Neural progenitor cell (in vitro differentiated cells): ENCODE data around the gene OR2A25. TPM values are rescaled to one million over a fixed set of nuclear protein-coding genes. Genes with fewer than 3 reads are reported as not detected.

ENCODE experiments used
- DNase-seq: peaks from one replicate; pipeline ENCODE4 v3.0.0-alpha.2; 2016; ENCODE audit warnings: low spot score
- H2AFZ ChIP-seq: fragments of 200-600 bp; sonication (generic); replicated peaks from 2 replicates; pipeline ENCODE4 v1.6.1; 2016; ENCODE audit warnings: antibody characterized with exemption
- H3F3A ChIP-seq: fragments of 200-600 bp; sonication (generic); 2 replicates; pipeline ENCODE4 v1.6.1; 2016; ENCODE audit warnings: antibody characterized with exemption, low read depth
- H3K27ac ChIP-seq: fragments of 200-600 bp; sonication (generic); 2 replicates; pipeline ENCODE4 v1.5.1; 2016; ENCODE audit warnings: mild to moderate bottlenecking
- H3K27me3 ChIP-seq: fragments of 200-600 bp; sonication (generic); 2 replicates; pipeline ENCODE4 v1.6.1; 2016; ENCODE audit warnings: mild to moderate bottlenecking, moderate library complexity
- H3K36me3 ChIP-seq: fragments of 200-600 bp; sonication (generic); 2 replicates; pipeline ENCODE4 v1.5.1; 2016
- H3K4me1 ChIP-seq: fragments of 200-600 bp; sonication (generic); 2 replicates; pipeline ENCODE4 v1.6.1; 2016; ENCODE audit warnings: mixed run types
- H3K4me2 ChIP-seq: fragments of 200-600 bp; sonication (generic); 2 replicates; pipeline ENCODE4 v1.6.1; 2016
- H3K4me3 ChIP-seq: fragments of 200-600 bp; sonication (generic); 2 replicates; pipeline ENCODE4 v1.5.1; 2016
- H3K79me2 ChIP-seq: fragments of 200-600 bp; sonication (generic); 2 replicates; pipeline ENCODE4 v1.6.1; 2016; ENCODE audit warnings: low read depth
- H3K9ac ChIP-seq: fragments of 200-600 bp; sonication (generic); 2 replicates; pipeline ENCODE4 v1.6.1; 2016
- H3K9me3 ChIP-seq: fragments of 200-600 bp; sonication (generic); 2 replicates; pipeline ENCODE4 v1.5.1; 2016; ENCODE audit warnings: low read depth
- H4K20me1 ChIP-seq: fragments of 200-600 bp; sonication (generic); 2 replicates; pipeline ENCODE4 v1.6.1; 2016; ENCODE audit warnings: low read depth
- H3K27ac Mint-ChIP-seq: 3 replicates; pipeline ENCODE4 v1.8.0; 2021; ENCODE audit warnings: mixed read lengths
- H3K27me3 Mint-ChIP-seq: 2 replicates; pipeline ENCODE4 v1.8.0; 2022; ENCODE audit warnings: low read depth, mild to moderate bottlenecking, inconsistent platforms, moderate library complexity, mixed read lengths; ENCODE audit not compliant: insufficient read depth
- H3K36me3 Mint-ChIP-seq: 3 replicates; pipeline ENCODE4 v1.8.0; 2021; ENCODE audit warnings: mixed read lengths
- H3K4me1 Mint-ChIP-seq: 3 replicates; pipeline ENCODE4 v1.8.0; 2021; ENCODE audit warnings: mixed read lengths
- H3K4me3 Mint-ChIP-seq: 3 replicates; pipeline ENCODE4 v1.8.0; 2021; ENCODE audit warnings: mild to moderate bottlenecking, moderate library complexity, mixed read lengths
- H3K9me3 Mint-ChIP-seq: 3 replicates; pipeline ENCODE4 v1.8.0; 2020; ENCODE audit warnings: mixed read lengths
- CTCF ChIP-seq: fragments of 200-600 bp; sonication (generic); IDR thresholded peaks from 2 replicates; pipeline ENCODE4 v1.5.1; 2017; ENCODE audit warnings: antibody characterized with exemption, mild to moderate bottlenecking
- EZH2 ChIP-seq: fragments of 200-600 bp; sonication (generic); IDR thresholded peaks from 2 replicates; pipeline ENCODE4 v1.6.1; 2017; ENCODE audit warnings: antibody characterized with exemption, mild to moderate bottlenecking, moderate library complexity
- EZH2phosphoT487 ChIP-seq: fragments of 200-600 bp; sonication (generic); IDR thresholded peaks from 2 replicates; pipeline ENCODE4 v1.6.1; 2017; ENCODE audit warnings: antibody characterized with exemption
- total RNA-seq: library from RNA; depleted of rRNA; stranded (reverse); fragments of >200 nt; gene quantifications from 2 replicates; pipeline ENCODE4 v1.2.3, GENCODE V29; 2015; ENCODE audit warnings: low replicate concordance

Gene OR2A25
- total RNA-seq, 1 donor from 2014 or later, result not detected

- Histone ChIP-seq H3K79me2 (no peaks in the 10 kb centered on the region), H3K4me3 (no peak within 1 kb of the TSS), H3K9me3 (no peaks in the 10 kb centered on the region), H3K27me3 (no peaks in the 10 kb centered on the region), H3K4me1 (no peaks in the 10 kb centered on the region), H3K27ac (no peak within 1 kb of the TSS), H3K4me2 (no peak within 1 kb of the TSS), H3K9ac (no peak within 1 kb of the TSS), H4K20me1 (no peaks in the 10 kb centered on the region), H2AFZ (no peak within 1 kb of the TSS), H3F3A (no peaks in the 10 kb centered on the region), H3K36me3 (no peaks in the 10 kb centered on the region)
- H3K27me3 Mint-ChIP-seq, result peaks cover 2% of the 10 kb centered on the region
- no peak within 1 kb of the TSS for H3K4me3 Mint-ChIP-seq
- H3K9me3 Mint-ChIP-seq, result no peaks in the 10 kb centered on the region
- DNase-seq, result no peak
- no peak within 1 kb of the TSS for H3K27ac Mint-ChIP-seq
- H3K4me1 Mint-ChIP-seq, result no peaks in the 10 kb centered on the region
- no peak for TF ChIP-seq EZH2phosphoT487
- no peak for TF ChIP-seq EZH2
- no peak for TF ChIP-seq CTCF
- no peaks in the 10 kb centered on the region for H3K36me3 Mint-ChIP-seq
Observed at GRCh38 chr7:144109283-144109682, 39.7 kb downstream of the OR2A25 start, which contains the start of gene OR2A2. OR2A2 (plus strand) TSS chr7:144109583; CDS start chr7:144109583, 0 bp downstream.

DNA sequence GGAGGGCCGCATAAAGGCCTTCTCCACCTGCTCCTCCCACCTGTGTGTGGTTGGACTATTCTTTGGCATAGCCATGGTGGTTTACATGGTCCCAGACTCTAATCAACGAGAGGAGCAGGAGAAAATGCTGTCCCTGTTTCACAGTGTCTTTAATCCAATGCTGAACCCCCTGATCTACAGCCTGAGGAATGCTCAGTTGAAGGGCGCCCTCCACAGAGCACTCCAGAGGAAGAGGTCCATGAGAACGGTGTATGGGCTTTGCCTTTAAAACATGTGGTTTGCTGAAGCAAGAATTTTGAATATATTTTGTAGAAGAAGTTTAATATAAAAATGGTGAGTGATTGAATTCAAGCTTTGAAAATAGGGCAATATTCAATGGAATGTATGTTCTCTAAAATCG, 40.7 kb downstream of the OR2A25 start:
- TF ChIP-seq CTCF, result peak; percentile 27
- TF ChIP-seq EZH2phosphoT487, result no peak
- H3K79me2 ChIP-seq, result no peaks in the 10 kb centered on the region
- no peak overlapping the region for H3K4me2 ChIP-seq
- H3K4me1 ChIP-seq, result no peaks in the 10 kb centered on the region
- peak; percentile 10 for DNase-seq
- no peak overlapping the region for H3K27ac ChIP-seq
- H3F3A ChIP-seq, result no peaks in the 10 kb centered on the region
- H3K27ac Mint-ChIP-seq, result no peak overlapping the region
- no peaks in the 10 kb centered on the region for H3K9me3 Mint-ChIP-seq
- no peaks in the 10 kb centered on the region for H3K4me1 Mint-ChIP-seq
- H3K4me3 ChIP-seq, result no peak overlapping the region
- H3K9me3 ChIP-seq, result no peaks in the 10 kb centered on the region
- no peak overlapping the region for H2AFZ ChIP-seq
- H3K27me3 ChIP-seq, result no peaks in the 10 kb centered on the region
- H3K4me3 Mint-ChIP-seq, result no peak overlapping the region
- H3K36me3 Mint-ChIP-seq, result no peaks in the 10 kb centered on the region
- H3K9ac ChIP-seq, result no peak overlapping the region
- peaks cover 2% of the 10 kb centered on the region for H3K27me3 Mint-ChIP-seq
- H3K36me3 ChIP-seq, result no peaks in the 10 kb centered on the region
- H4K20me1 ChIP-seq, result no peaks in the 10 kb centered on the region

- Histone ChIP-seq H3K36me3 (no peaks in the 10 kb centered on the region), H3K27ac (no peak overlapping the region), H3K79me2 (no peaks in the 10 kb centered on the region), H3K9ac (no peak overlapping the region), H3K9me3 (no peaks in the 10 kb centered on the region), H3K4me2 (no peak overlapping the region), H3K4me3 (no peak overlapping the region), H3F3A (no peaks in the 10 kb centered on the region), H3K4me1 (no peaks in the 10 kb centered on the region), H4K20me1 (no peaks in the 10 kb centered on the region), H2AFZ (no peak overlapping the region), H3K27me3 (no peaks in the 10 kb centered on the region)
- Mint-ChIP-seq H3K27ac (no peak overlapping the region), H3K4me1 (no peaks in the 10 kb centered on the region), H3K9me3 (no peaks in the 10 kb centered on the region), H3K36me3 (no peaks in the 10 kb centered on the region), H3K4me3 (no peak overlapping the region), H3K27me3 (no peaks in the 10 kb centered on the region)
- DNase-seq, result no peak
- TF ChIP-seq EZH2, result no peak
Observed at GRCh38 chr7:144113651-144114050, 44.0 kb downstream of the OR2A25 start.

- H3K27ac ChIP-seq, result no peak overlapping the region
- Mint-ChIP-seq H3K36me3 (no peaks in the 10 kb centered on the region), H3K27me3 (no peaks in the 10 kb centered on the region)
Observed at GRCh38 chr7:144118341-144118740, 48.7 kb downstream of the OR2A25 start.

More at GRCh38 chr7:144118341-144118740, 48.7 kb downstream of the OR2A25 start:
- H3K27me3 ChIP-seq, result no peaks in the 10 kb centered on the region
- H3K79me2 ChIP-seq, result no peaks in the 10 kb centered on the region
- H3K9me3 ChIP-seq, result no peaks in the 10 kb centered on the region
- H3K4me1 ChIP-seq, result no peaks in the 10 kb centered on the region
- no peaks in the 10 kb centered on the region for H4K20me1 ChIP-seq
- no peak overlapping the region for H3K4me3 ChIP-seq
- H3K36me3 ChIP-seq, result no peaks in the 10 kb centered on the region
- no peaks in the 10 kb centered on the region for H3K4me1 Mint-ChIP-seq
- H3F3A ChIP-seq, result no peaks in the 10 kb centered on the region
- H3K9me3 Mint-ChIP-seq, result no peaks in the 10 kb centered on the region
- no peak for DNase-seq
- H3K4me2 ChIP-seq, result no peak overlapping the region
- no peak overlapping the region for H3K9ac ChIP-seq
- no peak overlapping the region for H2AFZ ChIP-seq
- H3K27ac Mint-ChIP-seq, result no peak overlapping the region
- no peak overlapping the region for H3K4me3 Mint-ChIP-seq
- TF ChIP-seq CTCF, result no peak
